HG03108 (cell line): ENCODE data around the gene KRTAP20-1.

ENCODE experiments used
- ATAC-seq: cut with Tn5 transposase; IDR thresholded peaks from one replicate; pipeline ENCODE4 v1.9.1; 2021; ENCODE audit warnings: moderate library complexity; ENCODE audit not compliant: unreplicated experiment

The KRTAP20-1 gene

GRCh38 chr21:30642564-30642963 is 26.3 kb downstream of the KRTAP20-1 start, which contains the start of gene KRTAP20-3:
TSS of gene KRTAP20-3 (plus strand) at chr21:30642864.
- ATAC-seq = no peak

- ATAC-seq = no peak
These were observed 30.7 kb downstream of the KRTAP20-1 start for GRCh38 chr21:30646904-30647414.

- ATAC-seq = no peak
These were observed 36.7 kb downstream of the KRTAP20-1 start for GRCh38 chr21:30652891-30653290.
